ENCODE data around the gene SRRD. TPM values are rescaled to one million over a fixed set of nuclear protein-coding genes. Genes with fewer than 3 reads are reported as not detected.

Gene SRRD
- total and polyA plus RNA-seq, 2 of the 13 experiments (the other 11 are each of a cell fraction or from before 2014, with no cell fraction given), result 22.8 to 36.6 TPM

- Histone ChIP-seq H3K9me3 (ENCODE audit: low read length) (no peaks in the 10 kb centered on the region), H3K27ac (ENCODE audit: extremely low read length, insufficient read depth, low read length) (no peak overlapping the region), H4K20me1 (ENCODE audit: insufficient read depth, low read length) (peaks cover 4% of the 10 kb centered on the region), H3K9ac (ENCODE audit: insufficient read depth, low read depth, low read length) (no peak overlapping the region), H3K36me3 (replicated peaks in 1 of 2; ENCODE audit: control insufficient read depth in 1 of 2, insufficient read depth in 2 of 2, low read length in 2 of 2) (peaks cover 32 to 72% of the 10 kb centered on the region in 2 experiments), H3K4me2 (ENCODE audit: low read depth, low read length) (no peak overlapping the region), H3K27me3 (ENCODE audit: control insufficient read depth in 1 of 2, insufficient read depth in 2 of 2, low read length in 2 of 2) (no peaks in the 10 kb centered on the region), H2AFZ (ENCODE audit: low read length) (no peak overlapping the region), H3K79me2 (ENCODE audit: insufficient read depth, low read length) (no peaks in the 10 kb centered on the region), H3K4me1 (ENCODE audit: insufficient read depth, low read length) (peaks cover 16% of the 10 kb centered on the region), H3K4me3 (replicated peaks in 1 of 3; ENCODE audit: insufficient read depth in 1 of 3, low read depth in 2 of 3, low read length in 3 of 3) (no peak overlapping the region)
- ATAC-seq (no peak), FAIRE-seq (no peak), DNase-seq (ENCODE audit: low spot score) (no peak)
- 95% methylated on average over 8 of the region's 10 CpGs for WGBS (ENCODE audit: low lambda C conversion rate)
- no TSS peak for BruUV-seq (replicated peaks)
- TF ChIP-seq ZNF225 (CRISPR knock-in tag; IDR thresholded peaks at IDR 0.05) (no peak), KMT2A (CRISPR knock-in tag; IDR thresholded peaks at IDR 0.05) (no peak), RFX5 (IDR thresholded peaks at IDR 0.05; ENCODE audit: low read depth, low read length) (no peak), MED8 (CRISPR knock-in tag; IDR thresholded peaks at IDR 0.05; ENCODE audit: insufficient replicate concordance) (no peak), ZNF333 (CRISPR knock-in tag; IDR thresholded peaks at IDR 0.05; ENCODE audit: borderline replicate concordance) (no peak), ARID5B (CRISPR knock-in tag; IDR thresholded peaks at IDR 0.05) (no peak), AGO2 (optimal IDR thresholded peaks at IDR 0.05; ENCODE audit: low read depth, low read length) (no peak), TRIM24 (CRISPR knock-in tag; IDR thresholded peaks at IDR 0.05) (no peak), TAF1 (CRISPR knock-in tag; IDR thresholded peaks at IDR 0.05) (no peak), ZNF605 (CRISPR knock-in tag; IDR thresholded peaks at IDR 0.05) (no peak), SMARCE1 (IDR thresholded peaks at IDR 0.05; ENCODE audit: borderline replicate concordance) (no peak), EHMT2 (IDR thresholded peaks at IDR 0.05; ENCODE audit: borderline replicate concordance, low read depth, low read length) (no peak), ZNF274 (CRISPR knock-in tag; IDR thresholded peaks at IDR 0.05) (no peak), ZNF292 (CRISPR knock-in tag; IDR thresholded peaks at IDR 0.05; ENCODE audit: borderline replicate concordance, low read depth) (no peak), ATM (IDR thresholded peaks at IDR 0.05; ENCODE audit: borderline replicate concordance) (no peak), ZNF142 (CRISPR knock-in tag; IDR thresholded peaks at IDR 0.05) (no peak)
- intact Hi-C loops (cut with micrococcal nuclease; ENCODE audit: unreplicated experiment) (no loop called here), in situ Hi-C loops (cut with HindIII; ENCODE audit: extremely low pct_ligation_motif_present, low pct_unique_long_range_greater_than_20kb) (loop anchor here (5.0 kb wide), 1 partner anchor 96 kb away; no protein-coding TSS in a partner anchor)
- ChIA-PET POLR2A (interaction anchor here (2.5 kb wide), 1 partner anchor 20 kb away, joined by 10 read pairs; the partner anchor contains the start of genes HPS4 and SRRD), CTCF (ENCODE audit: low intra/inter-chr PET ratio, low total read pairs) (no interaction called here)
Observed at GRCh38 chr22:26463101-26463661, 20.5 kb upstream of the SRRD start.
